HG03060 (cell line): Measurements from ENCODE around the gene ANKH.
"Not testable (repeated sequence)": the region's sequence is repeated elsewhere in the genome, so short reads cannot be mapped to it uniquely, and the experiment has no call there.

ENCODE experiments used
- ATAC-seq: cut with Tn5 transposase; IDR thresholded peaks from one replicate; pipeline ENCODE4 v1.9.1; 2021; ENCODE audit warnings: low read depth, moderate number of reproducible peaks; ENCODE audit not compliant: unreplicated experiment

The ANKH gene

DNA sequence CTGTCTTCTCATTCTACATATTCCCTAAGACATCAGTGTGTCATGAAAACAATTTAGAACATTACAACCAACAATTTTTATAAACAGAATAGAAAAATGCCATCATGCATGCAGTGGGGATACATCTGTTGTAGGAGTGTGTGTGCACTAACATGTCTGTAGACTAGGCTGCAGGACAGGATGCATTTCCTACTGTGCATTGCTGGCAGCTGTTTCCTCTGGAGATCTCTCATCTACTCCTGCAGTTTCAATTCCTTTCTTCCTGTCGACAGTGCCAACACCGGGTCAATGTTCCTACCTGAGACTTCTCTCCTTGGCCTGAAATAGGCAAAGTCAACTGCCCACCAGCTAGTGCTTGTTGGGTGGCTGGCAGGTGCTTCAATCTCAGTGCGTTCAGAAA is 69.8 kb downstream of the ANKH start:
- ATAC-seq: no peak

DNA sequence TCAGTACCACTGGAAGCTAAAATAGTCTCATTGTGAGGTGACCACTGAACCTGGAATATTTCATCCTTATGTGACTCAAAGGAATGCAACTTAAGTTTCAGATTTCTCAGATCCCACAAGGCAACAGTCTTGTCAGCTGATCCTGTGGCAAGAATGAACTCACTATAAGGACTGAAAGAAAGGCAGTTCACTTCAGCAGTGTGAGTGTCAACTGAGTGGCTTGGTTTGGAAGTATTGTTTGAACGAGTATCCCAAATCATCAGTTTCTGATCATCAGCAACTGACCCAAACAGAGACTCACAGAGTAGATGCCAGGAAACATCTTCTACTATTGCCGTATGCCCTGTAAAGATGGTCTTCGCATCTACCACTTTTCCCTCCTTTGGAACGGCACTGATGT is 74.2 kb downstream of the ANKH start:
- ATAC-seq: not testable (repeated sequence)

DNA sequence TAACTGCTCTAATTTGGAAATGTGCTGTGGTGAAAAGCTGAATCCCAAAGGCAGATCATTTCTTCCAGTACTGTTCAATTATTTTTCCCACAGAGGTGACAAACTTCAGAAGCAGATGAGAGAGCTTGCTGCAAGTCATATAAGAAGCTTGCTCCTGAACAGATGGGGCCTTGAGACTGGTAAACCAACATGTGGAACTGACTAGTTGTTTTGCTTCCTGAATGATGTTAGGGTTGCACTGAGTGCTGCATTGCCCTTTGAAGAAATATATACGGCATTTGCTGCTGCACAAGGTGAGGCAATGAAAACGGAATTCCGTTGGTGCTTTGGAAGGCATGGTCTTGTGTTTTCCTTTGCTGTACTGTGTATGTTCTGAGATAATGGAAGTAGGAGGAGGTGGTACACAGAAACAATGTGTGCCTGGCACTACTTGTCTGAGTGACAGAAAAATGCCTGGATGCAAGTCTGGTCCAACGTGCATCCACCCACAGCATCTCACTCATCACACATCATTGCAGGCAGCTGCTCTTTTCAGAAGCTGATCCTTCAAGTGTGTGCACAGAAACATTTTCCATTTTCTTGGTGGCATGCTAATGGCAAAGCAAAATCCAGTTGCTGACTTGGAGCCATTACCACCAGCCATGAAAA is 76.9 kb downstream of the ANKH start:
- no peak for ATAC-seq

DNA sequence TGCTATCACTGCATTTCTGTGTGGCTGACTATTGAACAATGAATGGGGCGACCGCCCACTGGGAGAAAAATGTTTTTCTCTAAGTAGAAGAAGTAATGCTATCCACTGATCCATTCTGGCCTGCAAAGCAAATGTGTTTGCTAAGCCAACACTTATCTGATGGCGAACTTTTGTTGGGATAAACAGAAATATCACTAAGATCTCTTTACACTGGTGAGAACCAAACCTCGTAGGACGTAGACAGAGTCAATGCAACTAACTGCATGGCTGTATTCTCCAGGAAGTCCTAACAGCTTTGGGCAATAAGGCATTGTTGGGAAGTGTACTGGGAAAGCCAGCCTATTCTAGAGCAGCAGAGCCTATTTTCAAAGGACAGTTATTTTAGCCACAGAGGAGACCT is 77.7 kb downstream of the ANKH start:
- ATAC-seq: no peak

DNA sequence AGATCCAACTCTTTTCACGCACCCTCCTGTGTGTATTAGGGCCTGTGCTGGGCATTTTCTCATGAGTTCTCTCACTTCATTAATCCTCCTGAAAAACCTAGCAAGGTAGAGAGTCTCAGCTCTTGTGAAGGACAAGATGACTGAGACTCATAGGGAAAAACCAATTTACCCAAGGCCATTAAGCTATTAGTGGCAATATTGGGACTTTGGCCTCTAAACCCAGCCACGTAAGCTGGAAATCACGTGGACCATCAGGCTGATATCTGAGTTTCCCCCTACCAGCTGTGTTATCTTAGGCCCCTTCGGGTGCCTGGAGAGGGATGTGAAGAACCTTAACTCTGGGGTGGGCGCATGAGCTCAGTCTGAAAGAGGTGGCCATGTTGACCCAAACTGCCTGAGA is 80.7 kb downstream of the ANKH start:
- no peak for ATAC-seq

DNA sequence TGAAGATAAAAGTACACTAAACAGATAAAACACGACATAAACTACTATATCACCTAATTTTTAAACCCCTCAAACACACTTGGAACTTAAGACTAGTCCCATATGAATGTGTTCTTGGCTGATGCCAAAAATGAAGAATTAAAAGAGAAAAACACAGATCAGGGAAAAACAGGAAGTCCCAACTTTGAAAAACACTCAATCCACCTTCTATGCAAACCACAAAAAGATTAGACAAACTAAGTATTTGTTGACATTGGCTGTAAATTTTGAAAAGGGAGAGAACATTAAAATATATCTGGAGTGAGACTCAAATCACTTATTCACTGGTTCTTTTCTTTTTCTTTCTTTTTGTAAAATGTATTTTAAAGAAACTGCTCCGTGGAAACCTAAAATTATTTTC is 81.4 kb downstream of the ANKH start:
- no peak for ATAC-seq

DNA sequence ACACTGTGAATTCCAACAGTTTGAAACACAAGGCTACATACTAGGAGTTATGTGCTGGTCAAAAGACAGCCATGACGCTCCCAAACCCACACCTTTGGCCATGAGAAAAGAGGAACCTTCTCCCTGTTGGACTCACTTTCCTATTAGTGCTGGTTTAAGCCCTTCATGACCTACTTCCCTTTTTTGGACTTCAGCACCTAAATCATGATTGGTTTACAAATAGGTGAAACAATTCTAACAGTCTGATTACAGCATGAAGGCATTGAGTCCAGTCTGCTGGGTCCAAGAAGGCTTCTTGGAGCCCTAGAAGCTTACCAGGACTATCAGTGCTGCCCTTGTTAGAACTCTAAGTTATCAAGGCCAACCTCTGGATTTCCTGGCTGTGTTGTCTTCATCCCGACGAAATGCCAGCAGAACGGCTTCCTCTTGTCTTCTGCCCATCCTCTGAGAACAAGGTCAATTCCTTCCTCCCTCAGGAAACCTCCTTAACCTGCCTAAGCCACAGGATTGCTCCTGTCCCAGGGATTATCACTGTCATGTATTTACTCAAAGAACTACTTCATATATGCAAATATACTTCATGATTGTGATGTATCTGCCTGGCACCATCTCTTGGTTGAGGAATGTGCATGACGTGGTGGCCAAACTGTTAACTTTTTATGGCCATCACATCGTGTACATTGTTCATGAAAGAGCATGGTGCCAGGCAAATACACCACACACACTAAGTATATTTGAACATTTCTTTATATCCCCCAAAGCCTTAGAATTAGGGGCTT is 83.6 kb downstream of the ANKH start:
- no peak for ATAC-seq

DNA sequence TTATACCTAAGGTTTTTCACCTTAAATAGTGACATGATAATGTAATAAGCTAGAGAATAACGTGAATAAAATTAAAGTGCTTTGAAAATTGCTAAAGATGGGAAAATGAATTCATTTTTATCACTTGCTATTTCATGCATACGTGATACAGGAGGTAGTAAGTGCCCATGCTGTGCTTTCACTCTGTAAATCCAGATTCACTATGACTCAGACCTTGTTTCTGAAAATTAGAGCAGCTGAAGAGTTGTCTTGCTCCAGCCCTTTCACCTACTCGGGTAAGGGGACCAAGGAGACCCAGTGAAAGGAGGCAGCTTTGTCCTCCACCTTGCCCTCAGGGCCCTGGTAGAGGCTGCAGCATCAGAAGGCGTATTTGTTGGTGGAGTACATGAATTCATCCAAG is 87.9 kb downstream of the ANKH start:
- no peak for ATAC-seq

DNA sequence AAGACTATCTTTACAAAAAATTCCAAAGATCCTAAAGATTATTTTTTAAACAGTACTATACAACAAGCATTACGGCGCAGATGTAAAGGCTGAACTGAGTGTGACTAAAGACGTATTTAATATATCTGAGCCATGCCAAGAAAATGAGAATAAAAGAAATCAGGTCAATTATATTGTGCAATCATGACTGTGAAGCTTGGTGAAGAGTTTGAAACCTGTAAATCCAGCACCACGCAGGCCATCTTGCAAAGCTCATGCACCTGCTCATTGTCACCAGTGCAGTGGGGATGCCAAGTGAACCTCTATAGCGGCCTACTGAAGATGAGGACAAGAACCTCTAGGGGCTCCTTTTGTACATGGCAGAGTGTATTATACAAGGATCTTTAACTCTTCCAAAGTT is 89.0 kb downstream of the ANKH start:
- ATAC-seq: no peak

DNA sequence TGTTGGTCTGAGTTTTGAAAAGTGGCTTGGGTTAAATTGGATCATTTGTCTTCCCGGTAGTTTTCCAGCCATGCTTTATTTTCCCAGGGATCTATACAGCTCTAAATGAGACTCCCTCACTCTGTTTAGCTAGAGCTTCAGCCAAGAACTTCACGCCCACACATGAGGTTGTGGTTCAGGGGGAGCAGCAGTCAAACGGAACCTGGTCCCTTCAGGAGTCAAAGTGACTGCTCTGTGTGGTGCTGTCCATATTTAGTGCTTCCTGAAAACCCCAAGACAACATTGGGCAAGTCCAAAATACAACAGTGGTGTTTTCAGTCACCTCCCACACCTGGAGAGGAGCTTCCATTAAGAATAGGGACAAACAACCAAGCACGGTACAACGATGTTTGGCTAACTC is 90.5 kb downstream of the ANKH start:
- peak; percentile 45 for ATAC-seq

DNA sequence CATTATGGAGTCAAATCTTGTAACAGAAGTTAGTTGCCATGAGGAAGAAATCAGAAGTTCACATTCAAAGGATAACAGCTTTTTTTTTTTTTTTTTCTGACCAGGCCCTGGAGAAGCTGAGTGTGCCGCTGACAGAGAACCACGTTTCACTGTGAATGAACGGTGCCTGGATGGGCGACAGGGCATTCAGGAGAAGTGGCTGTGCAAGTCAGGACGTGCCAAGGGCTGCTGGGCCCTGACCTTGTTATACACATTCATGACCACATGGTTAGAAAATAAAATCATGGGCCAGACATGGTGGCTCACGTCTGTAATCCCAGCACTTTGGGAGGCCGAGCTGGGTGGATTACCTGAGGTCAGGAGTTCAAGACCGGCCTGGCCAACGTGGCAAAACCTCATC is 91.6 kb downstream of the ANKH start:
- ATAC-seq: no peak

DNA sequence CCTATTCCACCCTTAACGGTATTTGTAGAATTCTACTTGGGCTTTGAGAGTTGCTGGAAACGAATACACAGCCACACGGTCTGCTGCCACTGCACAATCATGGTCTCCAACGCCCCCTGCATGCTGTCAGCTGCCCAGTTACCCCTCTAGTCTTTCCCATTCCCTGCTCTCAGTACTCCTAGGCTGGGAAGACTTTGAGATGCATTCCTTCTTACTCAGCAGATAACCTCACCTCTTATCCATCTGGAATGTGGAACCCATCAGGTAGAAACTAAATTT is 92.8 kb downstream of the ANKH start:
- ATAC-seq: no peak

DNA sequence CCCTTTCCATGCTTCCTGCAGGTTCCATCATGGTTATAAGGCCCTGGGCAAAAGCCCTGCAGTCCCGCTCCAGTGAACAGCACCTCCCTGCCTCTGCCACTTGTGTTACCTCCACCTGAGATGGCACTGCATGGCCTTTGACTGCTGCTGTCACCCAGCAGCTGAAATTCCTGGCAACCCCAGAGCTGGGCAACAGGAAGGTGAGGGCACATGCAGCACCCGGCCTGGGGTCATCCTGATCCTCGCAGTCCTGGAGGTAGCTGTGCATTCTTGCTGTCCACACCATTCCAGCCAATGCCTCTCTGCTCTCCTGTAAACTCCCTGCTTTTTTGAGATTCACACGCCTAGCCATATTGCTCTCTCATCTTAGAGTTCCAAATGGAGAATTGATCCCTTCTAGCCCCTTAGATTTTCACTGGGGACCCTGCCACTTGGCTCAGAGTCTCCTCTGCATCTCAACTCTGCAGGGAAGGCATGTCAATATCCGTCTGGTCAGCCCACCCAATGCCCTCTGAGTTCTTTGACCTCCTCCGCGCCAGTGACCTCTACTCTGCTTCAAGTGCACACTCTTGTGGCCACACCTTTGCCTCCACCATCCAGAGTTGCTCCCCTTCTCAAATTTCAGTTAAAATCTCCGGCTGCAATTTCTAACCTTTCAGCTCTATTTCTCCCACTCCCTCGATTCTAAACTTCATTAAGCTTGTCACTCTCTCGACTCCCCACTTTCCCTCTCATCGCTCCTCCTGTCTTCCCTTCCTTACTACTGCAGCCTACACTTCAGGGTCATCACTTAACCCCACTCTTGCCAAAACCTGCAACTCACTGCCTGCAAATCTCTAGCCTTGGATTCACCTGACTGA is 93.4 kb downstream of the ANKH start:
- no peak for ATAC-seq

DNA sequence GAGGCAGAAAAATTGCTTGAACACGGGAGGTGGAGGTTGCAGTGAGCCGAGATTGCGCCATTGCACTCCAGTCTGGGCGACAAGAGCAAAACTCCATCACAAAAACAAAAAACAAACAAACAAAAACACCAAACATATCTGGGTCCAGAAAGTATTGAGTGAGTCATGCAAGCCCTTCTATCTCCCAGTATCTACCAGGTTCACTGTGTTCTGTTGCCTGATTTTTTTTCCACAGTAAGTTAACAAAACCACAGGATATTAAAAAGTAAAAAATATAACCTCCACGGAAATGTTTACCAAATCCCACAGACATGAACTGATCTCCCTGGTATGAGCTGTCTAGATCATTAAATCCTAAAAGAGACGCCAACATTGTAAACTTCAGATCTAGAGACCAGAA is 94.4 kb downstream of the ANKH start:
- ATAC-seq: no peak

DNA sequence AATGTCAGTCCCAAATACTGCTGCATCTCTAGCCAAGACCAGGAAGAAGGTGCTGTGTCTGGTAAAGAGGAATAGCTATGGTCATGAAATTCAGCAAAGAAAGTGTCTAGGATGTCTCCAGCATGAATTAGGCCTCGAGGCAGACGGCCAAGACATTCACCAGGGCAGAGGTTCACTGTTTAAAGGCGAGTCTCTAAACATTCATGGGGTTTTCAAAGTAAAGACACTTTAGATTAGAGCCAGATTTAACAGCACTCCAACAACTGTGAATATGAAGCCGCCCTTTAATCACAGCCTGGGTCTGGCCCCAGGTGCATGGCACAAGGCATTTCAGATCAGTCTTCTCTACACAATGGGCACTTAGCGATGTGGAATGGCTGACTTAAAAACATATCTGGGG is 95.0 kb downstream of the ANKH start:
- ATAC-seq: no peak

DNA sequence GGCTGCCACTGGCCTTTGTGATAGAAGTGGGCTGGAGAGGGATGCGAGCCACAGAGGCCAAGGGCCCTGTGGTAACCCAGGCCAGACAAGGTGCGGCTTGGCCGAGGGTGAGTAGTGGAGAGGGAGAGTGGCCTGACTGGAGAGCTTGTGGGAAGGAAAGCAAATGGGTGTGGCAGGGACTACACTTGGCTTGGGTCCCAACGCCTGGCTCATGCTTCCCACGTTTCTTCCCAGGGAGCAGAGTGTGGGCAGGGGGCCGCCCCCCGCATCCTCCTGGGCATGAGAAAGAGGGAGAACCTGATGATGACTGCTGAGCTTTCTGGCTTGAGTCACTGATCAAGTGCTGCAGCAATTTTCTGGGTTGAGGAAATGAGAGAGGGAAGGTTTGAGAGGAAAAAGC is 95.7 kb downstream of the ANKH start:
- no peak for ATAC-seq

DNA sequence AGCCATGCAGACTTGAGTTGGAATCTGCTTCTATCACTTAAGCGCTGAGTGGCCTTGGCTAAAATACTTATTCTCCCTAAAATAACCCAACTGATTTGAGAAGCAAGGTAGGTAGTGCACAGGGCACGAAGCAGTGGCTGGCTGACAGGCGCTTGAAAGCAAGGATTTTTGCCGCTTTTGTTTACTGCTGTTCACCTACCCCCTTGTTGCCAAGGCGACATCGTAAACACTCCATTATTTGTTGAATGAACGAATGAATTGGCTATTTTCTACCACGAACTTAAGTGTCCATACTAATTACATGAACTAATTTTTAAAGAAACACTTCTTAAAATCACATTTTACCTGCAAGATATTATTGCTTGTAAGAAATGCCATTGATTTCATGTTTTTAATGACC is 98.0 kb downstream of the ANKH start:
- no peak for ATAC-seq

DNA sequence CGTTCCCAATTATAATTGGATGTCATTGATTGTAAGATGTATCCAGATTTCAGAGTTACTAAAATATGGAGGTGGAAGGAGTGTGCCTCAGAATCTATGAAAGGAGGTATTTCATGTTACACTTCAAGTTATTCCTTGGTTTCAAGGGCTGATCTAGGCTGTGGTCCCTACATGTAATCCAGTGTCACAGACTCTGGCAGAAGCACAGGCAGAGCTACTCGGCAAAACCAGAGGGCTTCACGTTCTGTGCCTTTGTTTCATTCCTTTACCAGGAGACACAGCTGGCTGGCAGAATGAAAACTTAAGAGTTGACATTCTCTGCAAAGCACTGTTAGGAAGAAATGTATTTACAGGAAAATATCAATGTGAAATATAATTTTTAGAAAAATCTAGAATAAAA is 99.6 kb downstream of the ANKH start:
- no peak for ATAC-seq

DNA sequence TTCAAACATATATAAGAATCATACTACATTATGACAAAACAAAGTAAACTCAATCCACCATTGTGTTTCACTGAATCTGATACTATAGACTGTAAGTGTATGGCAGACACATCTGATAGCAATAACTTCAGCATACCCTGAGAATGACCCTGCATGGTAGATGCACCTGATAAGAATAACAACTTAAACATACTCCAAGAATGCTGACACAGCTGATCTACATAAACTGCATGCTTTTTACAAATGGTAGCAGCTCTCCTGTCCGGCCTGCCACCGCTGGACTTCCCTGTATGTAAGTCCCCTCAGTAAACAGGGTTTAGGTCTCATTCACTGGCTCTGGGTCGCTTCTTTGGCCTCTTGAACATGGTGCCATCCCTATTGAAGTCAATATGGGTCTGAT is 100.4 kb downstream of the ANKH start:
- no peak for ATAC-seq

DNA sequence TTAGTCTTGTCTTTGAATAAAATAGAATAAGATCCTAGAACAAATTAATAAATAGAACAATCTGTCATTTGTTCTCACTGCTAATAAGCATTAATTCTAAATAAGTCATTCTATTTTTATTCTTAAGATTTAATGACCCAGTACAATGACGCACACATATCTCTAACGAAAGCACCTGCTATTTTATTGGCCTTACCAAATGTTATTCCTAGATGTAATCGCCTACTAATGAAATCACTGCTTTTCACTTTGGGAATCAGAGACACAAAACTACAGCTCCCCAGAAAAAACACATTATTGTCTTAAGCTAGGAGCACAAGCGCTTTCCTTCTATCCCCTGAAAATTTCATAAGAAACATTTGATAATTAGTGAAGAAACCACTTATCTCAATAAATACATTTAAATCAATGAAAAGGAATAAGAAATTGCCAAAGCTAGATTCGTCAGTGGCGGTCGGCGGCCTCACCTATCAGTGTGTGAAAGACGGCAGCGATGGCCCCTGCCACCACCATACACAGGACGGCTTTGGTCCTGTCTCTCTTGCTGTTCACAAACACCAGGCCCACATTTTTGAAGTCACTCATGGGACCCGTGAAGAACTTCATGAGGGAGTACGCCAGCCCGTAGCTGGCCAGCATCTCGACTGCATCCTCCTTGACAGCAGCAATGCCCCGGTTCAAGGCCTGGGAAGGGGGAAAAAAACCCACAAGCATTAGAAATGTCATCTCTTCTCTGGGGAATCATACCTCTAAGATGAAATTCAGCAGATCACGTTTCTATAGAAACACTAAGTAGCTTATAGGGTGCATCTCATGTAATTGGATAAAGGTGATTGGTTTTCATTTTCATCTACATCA is 102.8 kb downstream of the ANKH start:
- ATAC-seq: no peak
